Activated CD4-positive, alpha-beta T cell treated with anti-CD3 and anti-CD28 coated beads, Interleukin-2, amount 10 ng/mL, durations not matched to agents 7 days and 5 days (primary cell): ENCODE measurements around the gene SPATA25. TPM values are rescaled to one million over a fixed set of nuclear protein-coding genes. Genes with fewer than 3 reads are reported as not detected.

Experiments used
- total RNA-seq, 2 experiments: library from RNA; stranded (reverse); gene quantifications; one replicate each; pipeline ENCODE4 v1.2.3, GENCODE V29; 2021

The SPATA25 gene
- total RNA-seq, 2 experiments from 2014 or later: 0.56 to 0.84 TPM

Other genes starting within 250 kb of the SPATA25 start
- gene WFDC11, start 217.4 kb downstream of the SPATA25 start, total RNA-seq: not detected
- not detected for gene WFDC13, start 185.6 kb downstream of the SPATA25 start, total RNA-seq
- gene WFDC10B, start 182.6 kb downstream of the SPATA25 start, total RNA-seq: not detected
- not detected for gene SPINT4, start 165.3 kb downstream of the SPATA25 start, total RNA-seq
- gene WFDC3, start 95.7 kb downstream of the SPATA25 start, total RNA-seq: not detected
- 10 to 100 TPM; 32.0 to 33.5 TPM for gene DNTTIP1, start 95.7 kb downstream of the SPATA25 start, total RNA-seq
- 100 to 1,000 TPM; 232 to 244 TPM for gene UBE2C, start 75.0 kb downstream of the SPATA25 start, total RNA-seq
- gene TNNC2, start 60.3 kb downstream of the SPATA25 start, total RNA-seq: not detected
- gene SNX21, start 53.8 kb downstream of the SPATA25 start, total RNA-seq: under 1 TPM; 0.72 to 0.87 TPM
- gene ACOT8, start 30.2 kb downstream of the SPATA25 start, total RNA-seq: 10 to 100 TPM; 35.0 to 35.6 TPM
- gene ZSWIM3, start 30.0 kb downstream of the SPATA25 start, total RNA-seq: 1 to 10 TPM; 6.2 to 6.4 TPM
- gene ZSWIM1, start 6.4 kb downstream of the SPATA25 start, total RNA-seq: 10 to 100 TPM in 1 of 2 experiments, 1 to 10 TPM in 1; 9.8 to 11.5 TPM
- gene NEURL2, start 3.6 kb upstream of the SPATA25 start, total RNA-seq: 1 to 10 TPM; 2.6 TPM
- gene CTSA, start 3.7 kb upstream of the SPATA25 start, total RNA-seq: 10 to 100 TPM; 64.9 to 76.3 TPM
- gene PLTP, start 24.5 kb upstream of the SPATA25 start, total RNA-seq: under 1 TPM; 0.81 to 0.82 TPM
- 10 to 100 TPM; 44.0 to 44.6 TPM for gene PCIF1, start 47.1 kb upstream of the SPATA25 start, total RNA-seq
- 10 to 100 TPM; 40.4 to 41.2 TPM for gene ZNF335, start 84.6 kb upstream of the SPATA25 start, total RNA-seq
- gene MMP9, start 121.3 kb upstream of the SPATA25 start, total RNA-seq: not detected
- under 1 TPM; 0.42 to 0.87 TPM for gene SLC12A5, start 141.6 kb upstream of the SPATA25 start, total RNA-seq
- 10 to 100 TPM; 30.9 to 35.0 TPM for gene NCOA5, start 202.3 kb upstream of the SPATA25 start, total RNA-seq
- gene CD40, start 230.7 kb upstream of the SPATA25 start, total RNA-seq: 1 to 10 TPM; 1.1 to 1.5 TPM